Thoracic aorta (tissue), 2 donors: ENCODE results near the gene GATB. TPM values are rescaled to one million over a fixed set of nuclear protein-coding genes. Genes with fewer than 3 reads are reported as not detected.

Experiments
- ATAC-seq: fragments of 150-250 bp; one replicate; pipeline ENCODE4 v1.8.0; 2017; ENCODE audit warnings: low read depth; ENCODE audit not compliant: insufficient number of reproducible peaks, low FRiP score
- DNase-seq: peaks from one replicate; pipeline ENCODE4 v3.0.0-alpha.2; 2020; ENCODE audit warnings: low spot score
- H3K27ac ChIP-seq, 2 donors: fragments of 200-600 bp; sonication (generic); 1 replicate in 1 of 2; 2 replicates in 1 of 2; pipeline ENCODE4 v1.5.1; 2016; ENCODE audit warnings: mild to moderate bottlenecking in 2 of 2, moderate library complexity in 2 of 2
- H3K27me3 ChIP-seq: fragments of 200-600 bp; sonication (generic); replicated peaks from 2 replicates; pipeline ENCODE4 v1.6.0; 2016; ENCODE audit warnings: mild to moderate bottlenecking; ENCODE audit not compliant: insufficient read depth
- H3K36me3 ChIP-seq: fragments of 200-600 bp; sonication (generic); one replicate; pipeline ENCODE4 v1.5.1; 2016
- H3K4me1 ChIP-seq, 2 donors: fragments of 200-600 bp; sonication (generic); 1 replicate in 1 of 2; 2 replicates in 1 of 2; pipeline versions ENCODE4 v1.5.1 to v1.6.0; 2016; ENCODE audit warnings: low read depth in 2 of 2, mild to moderate bottlenecking in 1 of 2; ENCODE audit not compliant: control insufficient read depth in 1 of 2
- H3K4me3 ChIP-seq: fragments of 200-600 bp; sonication (generic); 2 replicates; pipeline ENCODE4 v1.5.1; 2016; ENCODE audit warnings: mild to moderate bottlenecking
- H3K9me3 ChIP-seq: fragments of 200-600 bp; sonication (generic); 2 replicates; pipeline ENCODE4 v1.5.1; 2016
- CTCF ChIP-seq: fragments of 200-600 bp; sonication (generic); IDR thresholded peaks from one replicate; pipeline ENCODE4 v1.5.1; 2019; ENCODE audit warnings: antibody characterized with exemption
- total RNA-seq, 2 donors: library from RNA; depleted of rRNA; stranded (reverse); fragments of >200 nt; gene quantifications; one replicate each; pipeline versions ENCODE4 v1.1.0 to v1.2.3, GENCODE V29; 2016

The GATB gene
- total RNA-seq, 2 donors from 2014 or later = 7.7 to 27.2 TPM

- ATAC-seq = no peak
- Histone ChIP-seq H3K9me3 (no peaks in the 10 kb centered on the region), H3K36me3 (no peaks in the 10 kb centered on the region), H3K4me3 (no peak overlapping the region), H3K27ac (no peak overlapping the region), H3K4me1 (no peaks in the 10 kb centered on the region), H3K27me3 (no peaks in the 10 kb centered on the region)
- no peak for DNase-seq
- TF ChIP-seq CTCF = no peak
These were observed 107.3 kb downstream of the GATB start for GRCh38 chr4:151653548-151653918.

GRCh38 chr4:151652841-151653547, 107.8 kb downstream of the GATB start:
- DNase-seq = no peak
- ATAC-seq = no peak
- Histone ChIP-seq H3K36me3 (no peaks in the 10 kb centered on the region), H3K27me3 (no peaks in the 10 kb centered on the region), H3K9me3 (no peaks in the 10 kb centered on the region), H3K27ac (no peak overlapping the region), H3K4me3 (no peak overlapping the region), H3K4me1 (no peaks in the 10 kb centered on the region)
- TF ChIP-seq CTCF = no peak

GRCh38 chr4:151651496-151651895, 109.3 kb downstream of the GATB start:
- no peaks in the 10 kb centered on the region for H3K9me3 ChIP-seq
- TF ChIP-seq CTCF = no peak
- ATAC-seq = no peak
- no peaks in the 10 kb centered on the region for H3K27me3 ChIP-seq
- no peak overlapping the region for H3K4me3 ChIP-seq
- no peak for DNase-seq
- H3K27ac ChIP-seq = no peak overlapping the region
- no peaks in the 10 kb centered on the region for H3K36me3 ChIP-seq
- H3K4me1 ChIP-seq = no peaks in the 10 kb centered on the region

GRCh38 chr4:151649479-151649878, 111.3 kb downstream of the GATB start:
- Histone ChIP-seq H3K27ac (no peak overlapping the region), H3K36me3 (no peaks in the 10 kb centered on the region), H3K27me3 (no peaks in the 10 kb centered on the region), H3K4me1 (no peaks in the 10 kb centered on the region), H3K4me3 (no peak overlapping the region), H3K9me3 (no peaks in the 10 kb centered on the region)
- no peak for TF ChIP-seq CTCF
- no peak for ATAC-seq
- no peak for DNase-seq

- ATAC-seq = no peak
- Histone ChIP-seq H3K4me1 (no peaks in the 10 kb centered on the region), H3K36me3 (no peaks in the 10 kb centered on the region), H3K4me3 (no peak overlapping the region), H3K27ac (no peak overlapping the region), H3K27me3 (no peaks in the 10 kb centered on the region), H3K9me3 (no peaks in the 10 kb centered on the region)
- TF ChIP-seq CTCF = no peak
- no peak for DNase-seq
These were observed 114.5 kb downstream of the GATB start for GRCh38 chr4:151646322-151646721.
